SK-N-SH treated with all-trans-retinoic acid at 6 μM for 48 hours (cell line): ENCODE measurements around the gene SLC16A1.

ENCODE experiments used
- ATAC-seq: fragments of 200-7000 bp; cut with Tn5 transposase; 3 replicates; pipeline ENCODE4 v1.9.1; 2020; ENCODE audit warnings: mild to moderate bottlenecking, moderate library complexity
- ARNTL ChIP-seq: fragments of 450-650 bp; formaldehyde crosslinking; IDR thresholded peaks from 2 replicates; pipeline ENCODE4 v1.5.0; 2020; ENCODE audit warnings: low read depth, mild to moderate bottlenecking, moderate library complexity, borderline replicate concordance
- BACH2 ChIP-seq: fragments of 250-450 bp; sonication (Bioruptor Pico); IDR thresholded peaks from 2 replicates; pipeline ENCODE4 v1.9.0; 2021; ENCODE audit warnings: mild to moderate bottlenecking, borderline replicate concordance
- CSDC2 ChIP-seq: fragments of 250-450 bp; sonication (Bioruptor Pico); IDR thresholded peaks from 2 replicates; pipeline ENCODE4 v1.5.0; 2020; ENCODE audit warnings: mild to moderate bottlenecking, moderate library complexity
- ESRRG ChIP-seq: fragments of 250-450 bp; sonication (Bioruptor Pico); IDR thresholded peaks from 2 replicates; pipeline ENCODE4 v1.6.1; 2021; ENCODE audit warnings: mild to moderate bottlenecking
- ISL1 ChIP-seq: fragments of 250-450 bp; sonication (Bioruptor Pico); IDR thresholded peaks from 2 replicates; pipeline ENCODE4 v2.1.2; 2022; ENCODE audit warnings: mild to moderate bottlenecking, moderate library complexity
- PPARA ChIP-seq: fragments of 250-450 bp; sonication (Bioruptor Pico); IDR thresholded peaks from 2 replicates; pipeline ENCODE4 v1.5.0; 2020; ENCODE audit warnings: mild to moderate bottlenecking, borderline replicate concordance
- RARB ChIP-seq: fragments of 250-450 bp; sonication (Bioruptor Pico); IDR thresholded peaks from 2 replicates; pipeline ENCODE4 v1.8.0; 2021; ENCODE audit warnings: mild to moderate bottlenecking, moderate library complexity
- SNAI2 ChIP-seq: fragments of 250-450 bp; sonication (Bioruptor Pico); IDR thresholded peaks from 2 replicates; pipeline ENCODE4 v1.5.0; 2020; ENCODE audit warnings: mild to moderate bottlenecking, moderate library complexity
- TCF4 ChIP-seq: fragments of 250-450 bp; sonication (Bioruptor Pico); IDR thresholded peaks from 2 replicates; pipeline ENCODE4 v1.8.0; 2021; ENCODE audit warnings: mild to moderate bottlenecking, moderate library complexity, borderline replicate concordance
- TOX ChIP-seq: fragments of 250-450 bp; sonication (Bioruptor Pico); IDR thresholded peaks from 2 replicates; pipeline ENCODE4 v1.8.0; 2021; ENCODE audit warnings: mild to moderate bottlenecking, moderate library complexity, borderline replicate concordance
- ZC3H10 ChIP-seq: fragments of 250-450 bp; sonication (Bioruptor Pico); IDR thresholded peaks from 2 replicates; pipeline ENCODE4 v1.5.1; 2021; ENCODE audit warnings: mild to moderate bottlenecking, moderate library complexity
- ZFP30 ChIP-seq: fragments of 450-650 bp; formaldehyde crosslinking; IDR thresholded peaks from 2 replicates; pipeline ENCODE4 v1.5.0; 2022; ENCODE audit warnings: mild to moderate bottlenecking, moderate library complexity
- ZNF565 ChIP-seq: fragments of 450-650 bp; formaldehyde crosslinking; conservative IDR thresholded peaks from 2 replicates; pipeline ENCODE4 v1.5.0; 2020; ENCODE audit warnings: low read depth, mild to moderate bottlenecking, moderate library complexity
- ZNF70 ChIP-seq: fragments of 450-650 bp; formaldehyde crosslinking; IDR thresholded peaks from 2 replicates; pipeline ENCODE4 v1.5.0; 2020; ENCODE audit warnings: mild to moderate bottlenecking, moderate library complexity
- ZNF8 ChIP-seq: fragments of 450-650 bp; formaldehyde crosslinking; IDR thresholded peaks from 2 replicates; pipeline ENCODE4 v1.5.0; 2020; ENCODE audit warnings: mild to moderate bottlenecking, moderate library complexity
- TF ChIP-seq, protein P1 (sequence below): fragments of 250-450 bp; sonication (Bioruptor Pico); IDR thresholded peaks from 2 replicates; pipeline ENCODE4 v1.8.0; 2021; ENCODE audit warnings: low read depth, mild to moderate bottlenecking, moderate library complexity, borderline replicate concordance
- TF ChIP-seq, protein P2 (sequence below): fragments of 250-450 bp; sonication (Bioruptor Pico); IDR thresholded peaks from 2 replicates; pipeline ENCODE4 v1.8.0; 2020; ENCODE audit warnings: mild to moderate bottlenecking, moderate library complexity, borderline replicate concordance
- TF ChIP-seq, protein P3 (sequence below): fragments of 250-450 bp; sonication (Bioruptor Pico); IDR thresholded peaks from 2 replicates; pipeline ENCODE4 v1.5.1; 2021; ENCODE audit warnings: mild to moderate bottlenecking, moderate library complexity

SLC16A1 gene

DNA sequence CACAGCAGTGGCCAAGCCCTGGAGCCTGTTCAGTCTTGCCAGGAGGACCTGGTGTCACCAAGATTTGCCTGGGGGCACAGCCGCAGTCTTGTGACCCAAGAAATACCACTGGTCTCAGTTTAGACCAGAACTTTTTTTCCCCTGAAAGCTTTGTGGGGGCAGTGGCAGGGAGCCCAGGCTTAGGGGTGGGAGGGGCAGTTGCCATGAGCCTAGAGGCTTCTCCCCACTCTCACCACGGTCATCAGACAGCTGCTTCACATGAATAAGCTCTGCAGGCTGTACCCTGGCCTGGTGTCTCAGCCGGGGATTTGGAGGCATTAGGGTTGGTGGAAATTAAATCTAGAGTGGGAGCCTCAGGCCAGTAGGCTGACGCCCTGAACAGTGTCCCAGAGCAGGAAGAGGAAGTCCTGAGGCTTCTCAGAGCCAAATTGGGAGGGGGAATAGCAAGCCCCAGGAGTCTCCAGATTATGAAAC lies 73.7 kb downstream of the SLC16A1 start:
- TF ChIP-seq RARB (CRISPR knock-in tag) (no peak), ZNF70 (CRISPR knock-in tag) (no peak), ISL1 (no peak), ZNF8 (CRISPR knock-in tag) (no peak), ZC3H10 (no peak)
- no peak for ATAC-seq

DNA sequence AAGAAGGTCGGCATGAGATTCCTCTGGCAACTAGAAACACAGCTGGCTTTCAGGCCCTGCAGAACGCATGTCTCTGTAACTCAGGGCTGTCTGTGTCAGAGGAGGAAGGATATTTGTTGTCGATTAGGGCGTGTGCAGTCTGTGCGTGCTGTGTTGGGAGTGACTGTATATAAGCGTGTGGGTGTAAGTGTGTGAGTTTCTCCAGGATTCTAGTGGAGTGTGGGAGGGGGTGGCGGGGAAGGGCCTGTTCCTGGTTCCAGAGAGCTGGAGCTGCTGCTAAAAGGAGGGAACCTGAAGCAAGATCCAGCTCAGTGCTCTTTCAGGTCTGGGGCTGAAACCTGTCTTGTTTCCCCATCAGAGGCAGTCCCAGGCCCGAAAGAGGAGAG lies 74.3 kb downstream of the SLC16A1 start:
- ATAC-seq = no peak
- TF ChIP-seq TOX (CRISPR knock-in tag) (no peak), SNAI2 (CRISPR knock-in tag) (no peak), ISL1 (no peak), TCF4 (no peak), ZC3H10 (no peak), ESRRG (no peak)

DNA sequence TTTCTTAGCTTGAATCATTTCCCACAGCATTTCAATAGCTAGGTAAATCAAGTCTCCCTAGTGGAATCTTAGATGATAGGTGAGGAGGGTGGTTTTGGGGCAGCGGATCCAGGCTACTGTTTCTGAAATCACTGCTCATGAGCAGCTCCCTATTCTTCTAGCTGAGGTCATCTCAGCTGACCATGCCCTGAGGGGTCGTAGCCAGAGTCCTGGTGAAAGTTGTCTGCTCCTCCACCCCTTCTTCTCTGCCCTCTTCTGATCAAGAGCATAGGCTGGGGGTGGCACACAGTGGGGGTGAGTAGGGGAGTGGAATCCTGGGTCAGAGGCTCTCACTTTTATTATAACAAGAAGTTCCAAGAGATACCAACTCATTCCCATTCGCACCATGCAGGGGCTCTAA lies 76.2 kb downstream of the SLC16A1 start:
- TF ChIP-seq TCF4 (no peak), CSDC2 (CRISPR knock-in tag) (no peak), ZNF8 (CRISPR knock-in tag) (no peak), ZNF70 (CRISPR knock-in tag) (no peak), TOX (CRISPR knock-in tag) (no peak), ZFP30 (CRISPR knock-in tag) (no peak), ZC3H10 (no peak), ZNF565 (CRISPR knock-in tag) (no peak), RARB (CRISPR knock-in tag) (no peak)
- TF ChIP-seq, protein P1, sequence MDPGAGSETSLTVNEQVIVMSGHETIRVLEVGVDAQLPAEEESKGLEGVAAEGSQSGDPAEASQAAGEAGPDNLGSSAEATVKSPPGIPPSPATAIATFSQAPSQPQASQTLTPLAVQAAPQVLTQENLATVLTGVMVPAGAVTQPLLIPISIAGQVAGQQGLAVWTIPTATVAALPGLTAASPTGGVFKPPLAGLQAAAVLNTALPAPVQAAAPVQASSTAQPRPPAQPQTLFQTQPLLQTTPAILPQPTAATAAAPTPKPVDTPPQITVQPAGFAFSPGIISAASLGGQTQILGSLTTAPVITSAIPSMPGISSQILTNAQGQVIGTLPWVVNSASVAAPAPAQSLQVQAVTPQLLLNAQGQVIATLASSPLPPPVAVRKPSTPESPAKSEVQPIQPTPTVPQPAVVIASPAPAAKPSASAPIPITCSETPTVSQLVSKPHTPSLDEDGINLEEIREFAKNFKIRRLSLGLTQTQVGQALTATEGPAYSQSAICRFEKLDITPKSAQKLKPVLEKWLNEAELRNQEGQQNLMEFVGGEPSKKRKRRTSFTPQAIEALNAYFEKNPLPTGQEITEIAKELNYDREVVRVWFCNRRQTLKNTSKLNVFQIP (CRISPR knock-in tag) = no peak
- TF ChIP-seq, protein P2, sequence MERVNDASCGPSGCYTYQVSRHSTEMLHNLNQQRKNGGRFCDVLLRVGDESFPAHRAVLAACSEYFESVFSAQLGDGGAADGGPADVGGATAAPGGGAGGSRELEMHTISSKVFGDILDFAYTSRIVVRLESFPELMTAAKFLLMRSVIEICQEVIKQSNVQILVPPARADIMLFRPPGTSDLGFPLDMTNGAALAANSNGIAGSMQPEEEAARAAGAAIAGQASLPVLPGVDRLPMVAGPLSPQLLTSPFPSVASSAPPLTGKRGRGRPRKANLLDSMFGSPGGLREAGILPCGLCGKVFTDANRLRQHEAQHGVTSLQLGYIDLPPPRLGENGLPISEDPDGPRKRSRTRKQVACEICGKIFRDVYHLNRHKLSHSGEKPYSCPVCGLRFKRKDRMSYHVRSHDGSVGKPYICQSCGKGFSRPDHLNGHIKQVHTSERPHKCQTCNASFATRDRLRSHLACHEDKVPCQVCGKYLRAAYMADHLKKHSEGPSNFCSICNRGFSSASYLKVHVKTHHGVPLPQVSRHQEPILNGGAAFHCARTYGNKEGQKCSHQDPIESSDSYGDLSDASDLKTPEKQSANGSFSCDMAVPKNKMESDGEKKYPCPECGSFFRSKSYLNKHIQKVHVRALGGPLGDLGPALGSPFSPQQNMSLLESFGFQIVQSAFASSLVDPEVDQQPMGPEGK (CRISPR knock-in tag) = no peak
- TF ChIP-seq, protein P3, sequence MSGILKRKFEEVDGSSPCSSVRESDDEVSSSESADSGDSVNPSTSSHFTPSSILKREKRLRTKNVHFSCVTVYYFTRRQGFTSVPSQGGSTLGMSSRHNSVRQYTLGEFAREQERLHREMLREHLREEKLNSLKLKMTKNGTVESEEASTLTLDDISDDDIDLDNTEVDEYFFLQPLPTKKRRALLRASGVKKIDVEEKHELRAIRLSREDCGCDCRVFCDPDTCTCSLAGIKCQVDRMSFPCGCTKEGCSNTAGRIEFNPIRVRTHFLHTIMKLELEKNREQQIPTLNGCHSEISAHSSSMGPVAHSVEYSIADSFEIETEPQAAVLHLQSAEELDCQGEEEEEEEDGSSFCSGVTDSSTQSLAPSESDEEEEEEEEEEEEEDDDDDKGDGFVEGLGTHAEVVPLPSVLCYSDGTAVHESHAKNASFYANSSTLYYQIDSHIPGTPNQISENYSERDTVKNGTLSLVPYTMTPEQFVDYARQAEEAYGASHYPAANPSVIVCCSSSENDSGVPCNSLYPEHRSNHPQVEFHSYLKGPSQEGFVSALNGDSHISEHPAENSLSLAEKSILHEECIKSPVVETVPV (CRISPR knock-in tag) = no peak
- ATAC-seq = no peak

DNA sequence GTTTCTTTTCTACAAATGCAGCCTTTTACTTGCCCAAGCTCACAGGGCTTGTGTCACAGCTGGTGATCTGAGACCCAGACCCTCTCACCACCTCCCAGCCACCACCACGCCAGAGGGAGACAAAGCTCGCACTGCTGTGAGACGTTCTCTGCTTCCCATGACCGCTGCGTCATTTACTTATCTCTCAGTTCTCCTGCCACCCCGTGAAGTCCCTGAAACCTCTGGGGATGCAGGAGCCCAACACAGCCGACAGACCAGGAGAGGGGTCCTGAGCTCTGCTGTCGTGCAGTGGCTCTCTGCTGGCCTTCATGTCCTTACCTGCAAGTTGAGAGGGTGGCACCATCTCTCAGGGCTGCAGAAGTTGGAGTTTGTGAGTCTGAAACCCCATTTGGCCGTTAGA lies 77.7 kb downstream of the SLC16A1 start:
- ATAC-seq = no peak
- TF ChIP-seq ESRRG = no peak
- TF ChIP-seq SNAI2 (CRISPR knock-in tag) = no peak

DNA sequence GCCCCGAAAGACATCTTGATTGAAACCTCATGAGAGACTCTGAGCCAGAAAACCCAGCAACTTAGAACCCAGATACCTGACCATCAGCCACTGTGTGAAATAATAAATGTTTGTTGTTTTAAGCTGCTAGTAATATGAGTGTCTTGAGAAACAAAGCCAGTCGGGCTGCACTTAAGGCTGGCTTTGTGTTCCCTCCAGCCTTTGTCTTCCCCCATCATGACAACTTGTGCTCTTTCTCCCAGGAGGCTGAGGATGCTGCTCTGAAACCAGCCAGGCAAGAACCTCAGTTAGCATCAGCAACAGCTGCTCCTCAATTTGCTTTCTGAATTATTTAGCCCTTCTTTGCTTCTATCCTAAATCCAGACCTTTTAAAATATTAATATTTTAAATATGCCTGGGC lies 78.2 kb downstream of the SLC16A1 start:
- no peak for ATAC-seq
- TF ChIP-seq CSDC2 (CRISPR knock-in tag) = no peak
- TF ChIP-seq RARB (CRISPR knock-in tag) = no peak
- no peak for TF ChIP-seq SNAI2 (CRISPR knock-in tag)
- TF ChIP-seq PPARA (CRISPR knock-in tag) = no peak
- no peak for TF ChIP-seq ARNTL (CRISPR knock-in tag)
- no peak for TF ChIP-seq ESRRG
- no peak for TF ChIP-seq TOX (CRISPR knock-in tag)
- no peak for TF ChIP-seq ZC3H10
- TF ChIP-seq, protein P3 (CRISPR knock-in tag) = no peak

DNA sequence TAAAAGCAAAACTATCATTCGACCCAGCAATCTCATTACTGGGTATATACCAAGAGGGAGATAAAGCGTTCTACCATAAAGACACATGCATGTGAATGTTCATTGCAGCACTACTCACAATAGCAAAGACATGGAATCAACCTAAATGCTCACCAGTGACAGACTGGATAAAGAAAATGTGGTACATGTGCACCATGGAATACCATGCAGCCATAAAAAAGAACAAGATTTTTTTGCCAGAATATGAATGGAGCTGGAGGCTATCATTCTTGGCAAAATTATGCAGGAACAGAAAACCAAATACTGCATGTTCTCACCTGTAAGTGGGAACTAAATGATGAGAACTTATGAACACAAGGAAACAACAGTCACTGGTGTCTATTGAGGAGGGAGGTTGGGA lies 79.7 kb downstream of the SLC16A1 start:
- TF ChIP-seq BACH2 (CRISPR knock-in tag) (no peak), PPARA (CRISPR knock-in tag) (no peak), TCF4 (no peak)
- TF ChIP-seq, protein P3 (CRISPR knock-in tag) = no peak
- ATAC-seq = no peak
